IMR-90 (cell line): Measurements from ENCODE around the gene S1PR1. TPM values are rescaled to one million over a fixed set of nuclear protein-coding genes. Genes with fewer than 3 reads are reported as not detected.
"Not testable (repeated sequence)": the region's sequence is repeated elsewhere in the genome, so short reads cannot be mapped to it uniquely, and the experiment has no call there.

Source experiments
- ATAC-seq: fragments of 200-7000 bp; cut with Tn5 transposase; 2 replicates; pipeline ENCODE4 v1.9.1; 2020; ENCODE audit warnings: low read depth, mild to moderate bottlenecking, moderate library complexity
- BruUV-seq: library from RNA; stranded (reverse); fragments of 400-500 nt; replicated peaks from 2 replicates; lab custom pipeline; 2021; lab: Mats Ljungman, UMichigan
- CTCF ChIA-PET: fragments of 300-600 bp; formaldehyde crosslinking; extraction: SDS; loops from one replicate; lab custom pipeline; 2021; ENCODE audit warnings: antibody characterized with exemption; lab: Yijun Ruan, JAX
- POLR2A ChIA-PET: fragments of 300-600 bp; sonication (Branson Sonifier 250); formaldehyde crosslinking; loops from one replicate; lab custom pipeline; 2022; ENCODE audit warnings: antibody characterized with exemption; ENCODE audit not compliant: unreplicated experiment; lab: Charles Lee
- DNase-seq: peaks from one replicate; pipeline ENCODE4 v3.0.0; 2013
- H2AFZ ChIP-seq: replicated peaks from 2 replicates; pipeline ENCODE3; 2013; ENCODE audit warnings: low read length, mild to moderate bottlenecking; ENCODE audit not compliant: poor library complexity
- H2AK5ac ChIP-seq: 2 replicates; pipeline ENCODE4 v1.6.1; 2013; ENCODE audit warnings: low read depth, low read length, inconsistent platforms
- H2AK9ac ChIP-seq: replicated peaks from 2 replicates; pipeline ENCODE3; 2013; ENCODE audit warnings: mild to moderate bottlenecking, low read depth, low read length, moderate library complexity; ENCODE audit not compliant: poor library complexity
- H2BK120ac ChIP-seq: 2 replicates; pipeline ENCODE4 v1.6.1; 2013; ENCODE audit warnings: low read depth, low read length, inconsistent platforms
- H2BK15ac ChIP-seq: 3 replicates; pipeline ENCODE4 v1.6.1; 2013; ENCODE audit warnings: low read depth, low read length, inconsistent platforms
- H2BK20ac ChIP-seq: 2 replicates; pipeline ENCODE4 v1.6.1; 2013; ENCODE audit warnings: low read depth, mild to moderate bottlenecking, inconsistent platforms, low read length, moderate library complexity
- H2BK5ac ChIP-seq: 2 replicates; pipeline ENCODE4 v1.6.1; 2013; ENCODE audit warnings: mild to moderate bottlenecking, low read depth, low read length, inconsistent platforms; ENCODE audit not compliant: poor library complexity, severe bottlenecking
- H3K14ac ChIP-seq: replicated peaks from 2 replicates; pipeline ENCODE4 v1.6.1; 2013; ENCODE audit warnings: low read depth, low read length, inconsistent platforms
- H3K18ac ChIP-seq: 2 replicates; pipeline ENCODE4 v1.6.1; 2013; ENCODE audit warnings: low read depth, low read length, control low read depth
- H3K23ac ChIP-seq: 2 replicates; pipeline ENCODE4 v1.6.1; 2013; ENCODE audit warnings: low read depth, low read length, inconsistent platforms
- H3K27ac ChIP-seq: 2 replicates; pipeline ENCODE4 v1.5.1; 2013; ENCODE audit warnings: mild to moderate bottlenecking, control low read depth, low read length; ENCODE audit not compliant: insufficient read depth
- H3K27me3 ChIP-seq: 2 replicates; pipeline ENCODE4 v1.6.1; 2013; ENCODE audit warnings: low read length; ENCODE audit not compliant: control insufficient read depth, insufficient read depth
- H3K36me3 ChIP-seq: 2 replicates; pipeline ENCODE4 v1.6.1; 2013; ENCODE audit warnings: low read length, mixed read lengths; ENCODE audit not compliant: control insufficient read depth, insufficient read depth
- H3K4ac ChIP-seq: 2 replicates; pipeline ENCODE4 v1.6.1; 2013; ENCODE audit warnings: low read depth, low read length, inconsistent platforms
- H3K4me1 ChIP-seq: 2 replicates; pipeline ENCODE4 v1.6.1; 2013; ENCODE audit warnings: low read length, mixed read lengths; ENCODE audit not compliant: control insufficient read depth, insufficient read depth
- H3K4me2 ChIP-seq: 2 replicates; pipeline ENCODE4 v1.6.1; 2013; ENCODE audit warnings: low read depth, mild to moderate bottlenecking, control low read depth, low read length, moderate library complexity
- H3K4me3 ChIP-seq: 2 replicates; pipeline ENCODE4 v1.5.1; 2013; ENCODE audit warnings: low read depth, mild to moderate bottlenecking, control low read depth, low read length, moderate library complexity; ENCODE audit not compliant: insufficient read depth
- H3K56ac ChIP-seq: 2 replicates; pipeline ENCODE4 v1.6.1; 2013; ENCODE audit warnings: low read length, inconsistent platforms; ENCODE audit not compliant: insufficient read depth; ENCODE audit errors: extremely low read depth
- H3K79me1 ChIP-seq, 2 experiments: 2 replicates each; pipeline ENCODE4 v1.6.1; 2013; ENCODE audit warnings: low read length in 2 of 2, inconsistent platforms in 1 of 2, low read depth in 1 of 2
- H3K9ac ChIP-seq: 2 replicates; pipeline ENCODE4 v1.6.1; 2013; ENCODE audit warnings: low read depth, low read length, control low read depth
- H3K9me1 ChIP-seq: 2 replicates; pipeline ENCODE4 v1.6.1; 2013; ENCODE audit warnings: low read length, inconsistent platforms; ENCODE audit not compliant: insufficient read depth
- H3K9me3 ChIP-seq: 2 replicates; pipeline ENCODE4 v1.6.1; 2013; ENCODE audit warnings: low read length; ENCODE audit not compliant: control insufficient read depth, insufficient read depth
- H4K20me1 ChIP-seq: 2 replicates; pipeline ENCODE4 v1.6.1; 2013; ENCODE audit warnings: low read length, inconsistent platforms; ENCODE audit not compliant: insufficient read depth
- H4K5ac ChIP-seq: 2 replicates; pipeline ENCODE4 v1.6.1; 2013; ENCODE audit warnings: mild to moderate bottlenecking, low read depth, low read length, control low read depth
- H4K8ac ChIP-seq, 2 experiments: 2 replicates each; pipeline ENCODE4 v1.6.1; 2013; ENCODE audit warnings: low read depth in 2 of 2, low read length in 2 of 2, control low read depth in 1 of 2, inconsistent platforms in 1 of 2
- H4K91ac ChIP-seq: 2 replicates; pipeline ENCODE4 v1.6.1; 2013; ENCODE audit warnings: low read depth, low read length, inconsistent platforms; ENCODE audit not compliant: insufficient read depth
- CEBPB ChIP-seq: IDR thresholded peaks from 2 replicates; pipeline ENCODE4 v1.6.1; 2012; ENCODE audit warnings: low read depth, low read length, improper control_type of control experiment
- CHD1 ChIP-seq: IDR thresholded peaks from 2 replicates; pipeline ENCODE4 v1.6.1; 2012; ENCODE audit warnings: low read depth, low read length, improper control_type of control experiment
- FOS ChIP-seq: fragments of 150-350 bp; IDR thresholded peaks from 2 replicates; pipeline ENCODE4 v1.6.1; 2016; ENCODE audit warnings: low read depth, low read length
- MAZ ChIP-seq: IDR thresholded peaks from 2 replicates; pipeline ENCODE4 v1.6.1; 2012; ENCODE audit warnings: low read depth, mild to moderate bottlenecking, low read length, improper control_type of control experiment, moderate library complexity, borderline replicate concordance
- POLR2A ChIP-seq: IDR thresholded peaks from 2 replicates; pipeline ENCODE4 v1.6.1; 2012; ENCODE audit warnings: mild to moderate bottlenecking, low read depth, low read length
- RAD21 ChIP-seq: IDR thresholded peaks from 2 replicates; pipeline ENCODE4 v1.6.1; 2012; ENCODE audit warnings: low read length, improper control_type of control experiment
- SMC3 ChIP-seq: fragments of 150-350 bp; IDR thresholded peaks from 2 replicates; pipeline ENCODE4 v1.6.1; 2016; ENCODE audit warnings: low read depth, mild to moderate bottlenecking, antibody characterized with exemption, low read length, moderate library complexity
- USF2 ChIP-seq: fragments of 150-350 bp; IDR thresholded peaks from 2 replicates; pipeline ENCODE4 v1.6.1; 2017; ENCODE audit warnings: mild to moderate bottlenecking, antibody characterized with exemption, low read length, low read depth
- WGBS, 2 experiments: methylation state at CpG; one replicate each; pipeline versions ENCODE4 v1.1.5 to v1.1.7; 2013; ENCODE audit warnings: missing lambda C conversion rate in 2 of 2; ENCODE audit not compliant: insufficient read length in 1 of 2; ENCODE audit errors: extremely low coverage in 2 of 2; 5-methylcytosine and 5-hydroxymethylcytosine counted together
- dilution Hi-C: fragments of 300-500 bp; cut with HindIII; formaldehyde crosslinking; loops from one replicate; pipeline ENCODE4 v1.14.3; 2018; ENCODE audit warnings: low sequenced_read_pairs; ENCODE audit not compliant: unreplicated experiment
- in situ Hi-C: fragments of 300-500 bp; cut with MboI; formaldehyde crosslinking; loops from 3 replicates; pipeline ENCODE4 v1.14.3; 2019; ENCODE audit warnings: low sequenced_read_pairs, inconsistent platforms, mixed read lengths
- intact Hi-C: fragments of 100-400 bp; cut with micrococcal nuclease; formaldehyde crosslinking; loops from 2 replicates; pipeline ENCODE4 v1.10.0; 2022
- polyA plus RNA-seq, 3 experiments: library from polyadenylated mRNA; depleted of rRNA; stranded (reverse); fragments of >200 nt; gene quantifications; 2 replicates each; pipeline ENCODE4 v1.2.3, GENCODE V29; 2012; ENCODE audit warnings: low replicate concordance in 1 of 3
- total RNA-seq: library from RNA; depleted of rRNA; stranded (reverse); fragments of >200 nt; gene quantifications from 2 replicates; pipeline ENCODE4 v1.2.3, GENCODE V29; 2012

S1PR1 gene
- total and polyA plus RNA-seq, 2 of the 4 experiments (the other 2 are of a cell fraction), result 12.9 to 15.6 TPM

DNA sequence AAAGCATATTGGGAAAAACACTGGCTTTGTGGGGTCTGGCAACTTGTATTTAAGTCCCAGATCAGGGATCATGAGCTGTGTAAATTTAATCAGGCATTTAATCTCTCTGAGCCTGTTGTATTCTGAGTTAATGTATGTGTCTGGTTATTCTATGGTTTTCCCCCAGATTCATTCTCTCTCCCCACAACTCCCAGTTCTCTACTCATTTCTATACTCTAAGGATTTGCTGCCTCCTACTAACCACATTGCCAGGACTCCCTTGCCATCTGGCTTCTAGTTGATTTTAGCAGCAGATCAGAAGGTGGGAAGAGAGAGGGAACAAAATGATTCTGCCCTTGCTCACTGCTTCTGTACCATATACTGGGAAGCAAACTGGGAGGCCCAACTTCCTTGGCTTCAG is 31.4 kb upstream of the S1PR1 start:
- H3K18ac ChIP-seq, result no peak overlapping the region
- CTCF ChIA-PET, result no interaction called here
- ATAC-seq (no peak), DNase-seq (no peak)
- no peak overlapping the region for H3K4me2 ChIP-seq
- no peak overlapping the region for H2AFZ ChIP-seq
- TF ChIP-seq SMC3 (no peak), MAZ (no peak), CEBPB (no peak), POLR2A (no peak), USF2 (no peak), RAD21 (no peak), CHD1 (no peak), FOS (no peak)
- H2BK5ac ChIP-seq, result no peak overlapping the region
- no peak overlapping the region for H3K14ac ChIP-seq
- POLR2A ChIA-PET, result no interaction called here
- H3K27ac ChIP-seq, result no peak overlapping the region
- BruUV-seq, result no TSS peak
- no peak overlapping the region for H3K23ac ChIP-seq
- H3K4ac ChIP-seq, result no peak overlapping the region
- H2AK5ac ChIP-seq, result no peak overlapping the region
- H3K4me3 ChIP-seq, result no peak overlapping the region
- no peak overlapping the region for H3K9ac ChIP-seq
- H4K91ac ChIP-seq, result no peak overlapping the region
- dilution Hi-C loops (no loop called here), in situ Hi-C loops (no loop called here), intact Hi-C loops (no loop called here)
- H2BK120ac ChIP-seq, result no peak overlapping the region
- H2BK15ac ChIP-seq, result no peak overlapping the region; the same call in 2 of the 3 replicates
- no peaks in the 10 kb centered on the region for H4K20me1 ChIP-seq
- no peaks in the 10 kb centered on the region for H3K36me3 ChIP-seq
- H3K27me3 ChIP-seq, result no peaks in the 10 kb centered on the region
- no peak overlapping the region for H3K56ac ChIP-seq
- H3K4me1 ChIP-seq, result peaks cover 4% of the 10 kb centered on the region
- no peaks in the 10 kb centered on the region for H3K79me1 ChIP-seq
- H3K9me3 ChIP-seq, result no peaks in the 10 kb centered on the region
- no peak overlapping the region for H4K8ac ChIP-seq
- no peak overlapping the region for H2AK9ac ChIP-seq
- no peak overlapping the region for H4K5ac ChIP-seq
- H3K9me1 ChIP-seq, result peaks cover 3% of the 10 kb centered on the region; the same call in 1 of the 2 replicates
- H2BK20ac ChIP-seq, result no peak overlapping the region

- H3K4me2 ChIP-seq, H3K4me3 ChIP-seq, H4K91ac ChIP-seq, H2AFZ ChIP-seq, H3K79me1 ChIP-seq, H3K14ac ChIP-seq, H3K27me3 ChIP-seq, CTCF ChIA-PET, H4K5ac ChIP-seq, BruUV-seq, H2AK5ac ChIP-seq, H2BK120ac ChIP-seq, DNase-seq, ATAC-seq, H3K9ac ChIP-seq, H4K8ac ChIP-seq, H2BK5ac ChIP-seq, H3K4me1 ChIP-seq, H2BK20ac ChIP-seq, H3K9me3 ChIP-seq, H2AK9ac ChIP-seq, H3K18ac ChIP-seq, H3K56ac ChIP-seq, H3K27ac ChIP-seq, H3K9me1 ChIP-seq, H4K20me1 ChIP-seq, POLR2A ChIA-PET, H2BK15ac ChIP-seq, intact Hi-C loops, in situ Hi-C loops, dilution Hi-C loops, H3K23ac ChIP-seq, H3K4ac ChIP-seq, H3K36me3 ChIP-seq: not testable (repeated sequence)
- WGBS, 2 experiments, result 100% methylated on average over 1 of the region's 4 CpGs; no CpG with 5 or more reads in 1 of the 2 experiments
Observed at GRCh38 chr1:101206139-101206538, 30.7 kb upstream of the S1PR1 start.
